DMS53 (cell line): ENCODE data around the gene RPGRIP1L.
"Not testable (repeated sequence)": the region's sequence is repeated elsewhere in the genome, so short reads cannot be mapped to it uniquely, and the experiment has no call there.

ENCODE experiments used
- DNase-seq: peaks from one replicate; lab custom pipeline; 2025; lab: John Stamatoyannopoulos, UW

Gene RPGRIP1L

DNA sequence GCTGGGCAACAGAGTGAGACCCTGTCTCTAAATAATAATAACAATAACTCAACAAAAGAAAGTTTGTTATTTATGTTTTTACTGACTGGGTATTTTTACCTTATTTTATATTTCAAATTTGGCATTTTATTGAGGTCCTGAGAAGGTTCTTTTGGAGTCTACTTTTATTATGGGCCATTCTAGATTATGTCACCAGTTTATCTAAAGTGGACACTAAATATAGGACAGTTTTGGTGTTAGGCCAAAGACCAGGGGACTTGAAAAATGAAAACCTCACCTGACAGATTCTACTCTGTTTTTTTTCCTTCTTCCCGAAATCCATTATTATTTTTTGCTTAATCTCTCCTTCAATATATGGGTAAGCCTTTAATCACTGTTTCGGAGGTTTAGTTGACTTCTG, 8.4 kb upstream of the RPGRIP1L start:
- DNase-seq, result no peak

GRCh38 chr16:53711390-53711789, 7.7 kb upstream of the RPGRIP1L start:
- DNase-seq, result no peak

DNA sequence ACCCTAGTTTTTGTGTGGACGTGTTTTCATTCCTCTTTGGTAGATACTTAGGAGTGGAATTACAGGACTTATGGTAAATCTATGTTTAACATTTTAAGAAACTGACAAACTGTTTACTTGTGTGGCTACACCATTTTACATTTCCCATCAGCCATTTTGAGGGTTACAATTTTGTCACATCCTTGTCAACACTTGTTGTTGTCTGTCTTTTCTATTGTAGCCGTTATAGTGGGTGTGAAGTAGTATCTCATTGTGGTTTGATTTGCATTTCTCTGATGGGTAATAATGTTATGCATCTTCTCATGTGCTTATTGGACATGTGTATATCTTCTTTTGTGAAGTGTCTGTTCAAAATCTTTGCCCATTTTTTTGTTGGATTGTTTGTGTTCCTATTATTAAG, 4.8 kb upstream of the RPGRIP1L start:
- no peak for DNase-seq

- DNase-seq, result no peak
Measured at GRCh38 chr16:53707671-53708070, 4.0 kb upstream of the RPGRIP1L start.

DNA sequence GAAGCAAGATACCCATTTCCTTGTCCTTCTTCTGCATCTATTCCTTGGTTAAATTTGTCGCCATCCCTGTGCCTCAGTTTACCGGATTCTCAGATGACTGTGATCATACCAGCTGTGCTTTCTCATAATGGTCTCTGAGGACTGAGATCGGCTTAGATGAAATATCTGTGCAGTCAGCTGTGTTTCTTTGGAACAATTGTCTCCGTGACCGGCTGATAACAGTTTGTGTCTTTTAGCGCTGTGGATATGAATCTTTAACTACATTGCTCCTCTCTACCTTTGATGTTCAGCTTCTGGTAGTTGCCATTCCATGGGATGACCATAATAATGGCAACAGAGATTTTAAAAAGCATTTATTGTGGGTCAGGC, 770 bp upstream of the RPGRIP1L start:
- DNase-seq, result no peak

DNA sequence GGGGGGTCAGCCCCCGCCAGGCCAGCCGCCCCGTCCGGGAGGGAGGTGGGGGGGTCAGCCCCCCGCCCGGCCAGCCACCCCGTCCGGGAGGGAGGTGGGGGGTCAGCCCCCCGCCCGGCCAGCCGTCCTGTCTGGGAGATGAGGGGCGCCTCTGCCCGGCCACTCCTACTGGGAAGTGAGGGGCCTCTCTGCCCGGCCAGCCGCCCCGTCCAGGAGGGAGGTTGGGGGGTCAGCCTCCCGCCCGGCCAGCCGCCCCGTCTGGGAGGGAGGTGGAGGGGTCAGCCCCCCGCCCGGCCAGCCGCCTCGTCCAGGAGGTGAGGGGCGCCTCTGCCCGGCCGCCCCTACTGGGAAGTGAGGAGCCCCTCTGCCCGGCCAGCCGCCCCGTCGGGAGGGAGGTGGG, 5.4 kb downstream of the RPGRIP1L start:
- DNase-seq, result not testable (repeated sequence)

- DNase-seq, result no peak
Measured at GRCh38 chr16:53695070-53695469, 8.6 kb downstream of the RPGRIP1L start.

- DNase-seq, result no peak
Measured at GRCh38 chr16:53693320-53693719, 10.3 kb downstream of the RPGRIP1L start.

DNA sequence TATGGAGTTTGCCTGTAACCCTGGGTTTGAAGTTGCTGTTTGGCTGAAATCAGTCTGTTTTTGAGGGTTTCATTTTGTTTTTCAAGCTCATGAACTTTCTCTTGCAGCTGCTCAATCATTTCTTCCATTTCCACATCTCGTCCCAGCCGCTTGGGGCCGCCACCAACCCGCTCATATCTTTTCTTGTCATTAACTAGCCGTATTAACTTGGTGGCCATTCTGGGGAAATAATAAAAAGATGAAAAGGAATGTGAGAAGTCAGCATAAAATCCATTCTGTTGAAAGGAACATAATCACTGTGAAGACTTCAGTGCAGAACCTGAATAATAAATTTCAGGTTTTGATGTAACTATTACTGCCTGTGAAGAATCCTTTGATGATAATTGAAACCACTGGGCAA, 11.5 kb downstream of the RPGRIP1L start:
- DNase-seq, result peak; percentile 35

GRCh38 chr16:53690771-53691170, 12.9 kb downstream of the RPGRIP1L start:
- DNase-seq, result no peak

GRCh38 chr16:53689636-53690035, 14.0 kb downstream of the RPGRIP1L start:
- DNase-seq, result no peak

GRCh38 chr16:53686710-53687109, 16.9 kb downstream of the RPGRIP1L start:
- no peak for DNase-seq

- DNase-seq, result not testable (repeated sequence)
Measured at GRCh38 chr16:53685334-53685733, 18.3 kb downstream of the RPGRIP1L start.

DNA sequence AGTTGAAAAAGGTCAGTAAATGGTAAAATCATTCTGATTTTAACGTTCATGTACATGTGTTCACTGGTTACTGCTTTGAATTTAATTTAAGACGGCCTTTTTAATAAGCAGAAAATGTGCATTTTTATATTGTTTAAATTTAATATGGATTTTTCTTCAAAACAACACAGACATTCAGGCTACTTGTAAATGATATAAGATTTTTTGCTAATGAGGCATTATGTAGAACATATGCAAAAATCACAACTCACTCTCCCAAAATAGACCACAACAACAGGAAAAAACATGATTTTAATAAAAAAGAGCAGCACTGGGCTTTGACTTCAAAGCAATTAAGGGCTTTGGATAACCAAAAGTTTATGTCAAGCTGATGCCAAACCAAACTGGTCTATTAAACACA, 22.3 kb downstream of the RPGRIP1L start:
- DNase-seq, result no peak

- no peak for DNase-seq
Measured at GRCh38 chr16:53680756-53681155, 22.9 kb downstream of the RPGRIP1L start.

GRCh38 chr16:53678756-53679343, 24.8 kb downstream of the RPGRIP1L start:
- DNase-seq, result no peak

- DNase-seq, result no peak
Measured at GRCh38 chr16:53678155-53678554, 25.5 kb downstream of the RPGRIP1L start.

GRCh38 chr16:53673189-53673588, 30.5 kb downstream of the RPGRIP1L start:
- no peak for DNase-seq

DNA sequence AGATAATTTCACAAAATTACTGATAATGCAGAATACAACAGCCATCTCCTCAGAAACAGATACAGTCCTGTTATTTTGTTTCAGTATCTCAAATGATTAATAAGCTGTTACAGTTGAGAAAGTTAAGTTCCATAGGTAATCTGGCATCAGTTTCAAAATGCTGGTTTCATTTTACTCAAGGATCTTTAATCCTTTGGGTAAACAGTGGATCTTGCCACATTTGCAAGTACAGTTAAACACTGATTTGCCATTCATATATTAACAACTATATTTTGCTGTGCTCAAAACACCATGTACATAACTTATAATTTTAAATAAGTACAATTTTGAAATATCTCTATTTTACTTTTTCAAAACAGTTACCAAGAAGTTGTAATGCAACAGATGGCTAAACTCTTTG, 31.2 kb downstream of the RPGRIP1L start:
- DNase-seq, result peak; percentile 23

GRCh38 chr16:53668869-53669268, 34.8 kb downstream of the RPGRIP1L start:
- no peak for DNase-seq

- DNase-seq, result no peak
Measured at GRCh38 chr16:53666786-53667415, 36.8 kb downstream of the RPGRIP1L start.

GRCh38 chr16:53664724-53665345, 38.8 kb downstream of the RPGRIP1L start:
- DNase-seq, result no peak

- DNase-seq, result no peak
Measured at GRCh38 chr16:53662072-53662471, 41.6 kb downstream of the RPGRIP1L start.

DNA sequence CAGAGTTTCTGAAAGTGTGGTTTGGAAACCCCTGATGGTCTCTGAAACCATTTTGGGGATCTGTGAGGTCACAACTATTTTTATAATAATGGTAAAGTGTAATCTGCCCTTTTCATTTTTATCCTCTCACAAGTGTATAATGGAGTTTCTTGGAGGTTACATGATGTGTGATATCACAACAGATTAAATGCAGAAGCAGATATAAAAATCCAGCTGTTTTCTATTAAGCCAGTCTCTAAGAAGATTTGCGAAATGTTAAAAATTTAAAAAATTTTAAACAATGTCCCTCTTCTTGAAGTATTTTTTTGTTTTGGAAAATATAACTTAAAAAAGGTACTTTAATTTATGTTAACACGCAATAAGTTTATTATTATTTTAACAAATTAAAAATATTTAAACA, 48.7 kb downstream of the RPGRIP1L start:
- no peak for DNase-seq
